Uterus (tissue), 4 donors: ENCODE measurements around the gene FSHR. TPM values are rescaled to one million over a fixed set of nuclear protein-coding genes. Genes with fewer than 3 reads are reported as not detected.

Experiments used
- DNase-seq, 2 donors: peaks; one replicate each; pipeline ENCODE4 v3.0.0-alpha.2; 2019 to 2020
- H3K27ac ChIP-seq, 2 donors: fragments of 200-600 bp; sonication (generic); 1 replicate in 1 of 2; 2 replicates in 1 of 2; pipeline ENCODE4 v1.5.1; 2016 to 2018
- H3K27me3 ChIP-seq, 2 donors: fragments of 200-600 bp; sonication (generic); one replicate each; pipeline ENCODE4 v1.5.1; 2018 to 2019; ENCODE audit warnings: control low read depth in 1 of 2
- H3K36me3 ChIP-seq, 2 donors: fragments of 200-600 bp; sonication (generic); one replicate each; pipeline ENCODE4 v1.5.1; 2019; ENCODE audit warnings: control low read depth in 1 of 2
- H3K4me1 ChIP-seq, 2 donors: fragments of 200-600 bp; sonication (generic); one replicate each; pipeline ENCODE4 v1.5.1; 2018 to 2019; ENCODE audit warnings: control low read depth in 1 of 2
- H3K4me3 ChIP-seq, 2 donors: fragments of 200-600 bp; sonication (generic); 1 replicate in 1 of 2; 2 replicates in 1 of 2; pipeline ENCODE4 v1.5.1; 2018 to 2019; ENCODE audit warnings: mild to moderate bottlenecking in 1 of 2
- H3K9me3 ChIP-seq, 2 donors: fragments of 200-600 bp; sonication (generic); one replicate each; pipeline ENCODE4 v1.5.1; 2019; ENCODE audit warnings: control low read depth in 1 of 2
- CTCF ChIP-seq, 4 experiments: fragments of 200-600 bp in 2 of 4; fragments of 450-650 bp in 2 of 4; sonication (generic) in 2 of 4; IDR thresholded peaks; one replicate each; pipeline ENCODE4 v1.5.1; 2016 to 2019; ENCODE audit warnings: antibody characterized with exemption in 4 of 4, mild to moderate bottlenecking in 2 of 4, moderate library complexity in 1 of 4
- POLR2A ChIP-seq, 2 donors: fragments of 450-650 bp; IDR thresholded peaks; one replicate each; pipeline ENCODE4 v1.6.1; 2016; ENCODE audit warnings: antibody characterized with exemption in 2 of 2, mild to moderate bottlenecking in 1 of 2, moderate library complexity in 1 of 2
- intact Hi-C: fragments of 100-400 bp; cut with DNase I; formaldehyde crosslinking; loops from one replicate; pipeline ENCODE4 v1.15.1; 2023; ENCODE audit warnings: low total_unique reads
- total RNA-seq, 4 donors: library from RNA; depleted of rRNA in 3 of 4; stranded (reverse); fragments of >200 nt in 3 of 4; gene quantifications; one replicate each; pipeline versions ENCODE4 v1.1.0 to v1.2.4, GENCODE V29; 2014 to 2023
- donor health status: DM: yes; HTN: yes; CAD: no.

Gene FSHR
- total RNA-seq, 4 donors from 2014 or later = not detected

GRCh38 chr2:49154891-49155290, 576 bp upstream of the FSHR start:
- Histone ChIP-seq H3K4me1 (no peaks in the 10 kb centered on the region), H3K4me3 (no peak overlapping the region), H3K36me3 (no peaks in the 10 kb centered on the region), H3K9me3 (no peaks in the 10 kb centered on the region), H3K27me3 (no peaks in the 10 kb centered on the region), H3K27ac (no peak overlapping the region)
- no peak for TF ChIP-seq CTCF (IDR thresholded peaks at IDR 0.05)
- no peak for TF ChIP-seq POLR2A (IDR thresholded peaks at IDR 0.05)
- intact Hi-C loops = no loop called here
- no peak for DNase-seq

GRCh38 chr2:49153252-49153651, 1.1 kb downstream of the FSHR start:
- no peak for TF ChIP-seq POLR2A (IDR thresholded peaks at IDR 0.05)
- TF ChIP-seq CTCF (IDR thresholded peaks at IDR 0.05) = no peak
- intact Hi-C loops = no loop called here
- H3K27ac ChIP-seq = no peak overlapping the region

GRCh38 chr2:49152824-49153223, 1.5 kb downstream of the FSHR start:
- no peaks in the 10 kb centered on the region for H3K27me3 ChIP-seq
- no peaks in the 10 kb centered on the region for H3K36me3 ChIP-seq
- TF ChIP-seq POLR2A (IDR thresholded peaks at IDR 0.05) (no peak), CTCF (IDR thresholded peaks at IDR 0.05) (no peak)
- no peak for DNase-seq
- no peak overlapping the region for H3K27ac ChIP-seq
- intact Hi-C loops = no loop called here
- H3K4me1 ChIP-seq = no peaks in the 10 kb centered on the region
- H3K4me3 ChIP-seq = no peak overlapping the region
- H3K9me3 ChIP-seq = no peaks in the 10 kb centered on the region

More at GRCh38 chr2:49153252-49153651, 1.1 kb downstream of the FSHR start:
- Histone ChIP-seq H3K27me3 (no peaks in the 10 kb centered on the region), H3K9me3 (no peaks in the 10 kb centered on the region), H3K4me3 (no peak overlapping the region), H3K4me1 (no peaks in the 10 kb centered on the region), H3K36me3 (no peaks in the 10 kb centered on the region)
- DNase-seq = no peak

GRCh38 chr2:49146401-49146800, 7.9 kb downstream of the FSHR start:
- no peaks in the 10 kb centered on the region for H3K9me3 ChIP-seq
- H3K36me3 ChIP-seq = no peaks in the 10 kb centered on the region
- no peak for DNase-seq
- no peak overlapping the region for H3K4me3 ChIP-seq
- no peaks in the 10 kb centered on the region for H3K27me3 ChIP-seq
- no peaks in the 10 kb centered on the region for H3K4me1 ChIP-seq
- intact Hi-C loops = no loop called here
- no peak overlapping the region for H3K27ac ChIP-seq
- TF ChIP-seq POLR2A (IDR thresholded peaks at IDR 0.05) = no peak
- no peak for TF ChIP-seq CTCF (IDR thresholded peaks at IDR 0.05)

- no peaks in the 10 kb centered on the region for H3K27me3 ChIP-seq
- H3K4me1 ChIP-seq = no peaks in the 10 kb centered on the region
- no peak overlapping the region for H3K27ac ChIP-seq
- no peak overlapping the region for H3K4me3 ChIP-seq
- intact Hi-C loops = no loop called here
- TF ChIP-seq POLR2A (IDR thresholded peaks at IDR 0.05) = no peak
- TF ChIP-seq CTCF (IDR thresholded peaks at IDR 0.05) = no peak
- no peaks in the 10 kb centered on the region for H3K36me3 ChIP-seq
- no peaks in the 10 kb centered on the region for H3K9me3 ChIP-seq
- no peak for DNase-seq
Observed at GRCh38 chr2:49131801-49132200, 22.5 kb downstream of the FSHR start.
